PFSK-1 (cell line): ENCODE data around the gene ATF7IP2.

Experiments
- POLR2AphosphoS5 ChIP-seq: IDR thresholded peaks from 2 replicates; pipeline ENCODE4 v1.6.1; 2012; ENCODE audit warnings: low read depth, mild to moderate bottlenecking, control low read depth, low read length, moderate library complexity
- TF ChIP-seq, protein P1 (sequence below), 2 experiments: IDR thresholded peaks; 2 replicates each; pipeline versions ENCODE4 v1.6.1 to v1.8.0; 2011 to 2012; ENCODE audit warnings: low read depth in 2 of 2, low read length in 2 of 2, control low read depth in 1 of 2, inconsistent platforms in 1 of 2, mild to moderate bottlenecking in 1 of 2, moderate library complexity in 1 of 2; ENCODE audit not compliant: insufficient read depth in 1 of 2

DNA sequence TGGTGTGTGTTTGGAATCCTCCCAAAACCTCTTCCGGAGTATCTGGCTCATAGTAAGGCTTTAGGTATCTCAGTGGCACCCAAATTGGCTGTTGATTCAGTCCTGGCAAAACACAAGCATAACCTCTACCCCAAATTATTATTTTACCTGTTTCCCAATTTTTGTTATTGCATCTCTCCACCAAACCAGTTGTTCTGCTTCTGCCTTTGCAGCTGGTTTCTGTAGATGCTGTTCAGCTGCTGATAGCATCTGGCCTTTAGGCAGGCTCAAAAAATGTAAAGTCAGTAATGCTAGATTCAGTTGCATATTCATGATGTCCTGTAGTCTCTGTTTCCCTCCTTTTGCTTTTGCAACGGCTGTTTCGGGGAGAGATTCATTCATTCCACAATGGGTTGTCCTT lies 33.8 kb downstream of the ATF7IP2 start:
- no peak for TF ChIP-seq POLR2AphosphoS5
- TF ChIP-seq, protein P1, sequence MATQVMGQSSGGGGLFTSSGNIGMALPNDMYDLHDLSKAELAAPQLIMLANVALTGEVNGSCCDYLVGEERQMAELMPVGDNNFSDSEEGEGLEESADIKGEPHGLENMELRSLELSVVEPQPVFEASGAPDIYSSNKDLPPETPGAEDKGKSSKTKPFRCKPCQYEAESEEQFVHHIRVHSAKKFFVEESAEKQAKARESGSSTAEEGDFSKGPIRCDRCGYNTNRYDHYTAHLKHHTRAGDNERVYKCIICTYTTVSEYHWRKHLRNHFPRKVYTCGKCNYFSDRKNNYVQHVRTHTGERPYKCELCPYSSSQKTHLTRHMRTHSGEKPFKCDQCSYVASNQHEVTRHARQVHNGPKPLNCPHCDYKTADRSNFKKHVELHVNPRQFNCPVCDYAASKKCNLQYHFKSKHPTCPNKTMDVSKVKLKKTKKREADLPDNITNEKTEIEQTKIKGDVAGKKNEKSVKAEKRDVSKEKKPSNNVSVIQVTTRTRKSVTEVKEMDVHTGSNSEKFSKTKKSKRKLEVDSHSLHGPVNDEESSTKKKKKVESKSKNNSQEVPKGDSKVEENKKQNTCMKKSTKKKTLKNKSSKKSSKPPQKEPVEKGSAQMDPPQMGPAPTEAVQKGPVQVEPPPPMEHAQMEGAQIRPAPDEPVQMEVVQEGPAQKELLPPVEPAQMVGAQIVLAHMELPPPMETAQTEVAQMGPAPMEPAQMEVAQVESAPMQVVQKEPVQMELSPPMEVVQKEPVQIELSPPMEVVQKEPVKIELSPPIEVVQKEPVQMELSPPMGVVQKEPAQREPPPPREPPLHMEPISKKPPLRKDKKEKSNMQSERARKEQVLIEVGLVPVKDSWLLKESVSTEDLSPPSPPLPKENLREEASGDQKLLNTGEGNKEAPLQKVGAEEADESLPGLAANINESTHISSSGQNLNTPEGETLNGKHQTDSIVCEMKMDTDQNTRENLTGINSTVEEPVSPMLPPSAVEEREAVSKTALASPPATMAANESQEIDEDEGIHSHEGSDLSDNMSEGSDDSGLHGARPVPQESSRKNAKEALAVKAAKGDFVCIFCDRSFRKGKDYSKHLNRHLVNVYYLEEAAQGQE (IDR thresholded peaks at IDR 0.05; ENCODE audit: insufficient read depth in 1 of 2, low read depth in 2 of 2, low read length in 2 of 2) = no peak
